ENCODE results near the gene PPP3CA.
"Not testable (repeated sequence)": the region's sequence is repeated elsewhere in the genome, so short reads cannot be mapped to it uniquely, and the experiment has no call there.

Gene PPP3CA

DNA sequence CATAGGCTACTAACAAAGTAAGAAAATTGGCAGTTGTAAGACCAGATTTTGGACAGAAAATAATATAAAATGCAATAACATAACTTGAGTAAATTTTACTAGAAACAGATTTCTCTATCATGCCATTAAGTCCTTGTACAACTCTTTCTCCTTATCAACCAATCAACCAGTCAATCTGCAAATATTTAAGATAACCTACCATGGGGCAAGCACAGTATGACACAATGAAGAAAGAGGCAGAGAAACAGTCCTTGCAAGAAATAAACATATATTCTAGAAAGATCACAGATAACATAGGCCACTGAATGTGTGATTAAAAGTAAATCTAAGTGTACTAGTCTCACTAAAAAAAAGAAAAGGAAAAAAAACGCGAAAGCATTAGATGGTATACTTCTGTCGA is 194.8 kb downstream of the PPP3CA start:
- no peak for DNase-seq (ENCODE audit: extremely low read depth in 1 of 2, low read depth in 1 of 2)

DNA sequence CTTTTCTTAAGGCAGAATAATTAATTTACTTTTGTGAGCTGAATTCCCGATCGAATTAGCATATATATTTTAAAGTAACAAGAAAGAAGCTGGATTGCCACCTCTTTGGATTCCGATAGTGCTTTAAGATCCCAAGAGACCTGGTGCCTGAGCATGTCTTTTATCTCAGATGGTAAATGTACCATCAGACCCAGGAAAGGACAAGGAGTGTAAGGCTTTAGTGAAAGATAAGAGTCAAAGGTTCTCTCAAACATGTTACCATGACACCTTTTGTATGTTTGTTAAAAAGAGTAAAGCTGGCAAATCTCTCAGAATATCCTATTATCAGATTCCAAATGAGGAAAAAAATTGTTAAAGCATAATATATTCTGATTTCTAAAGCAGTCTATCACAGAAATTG is 198.8 kb downstream of the PPP3CA start:
- DNase-seq (ENCODE audit: extremely low read depth in 1 of 2, low read depth in 1 of 2) = no peak

DNA sequence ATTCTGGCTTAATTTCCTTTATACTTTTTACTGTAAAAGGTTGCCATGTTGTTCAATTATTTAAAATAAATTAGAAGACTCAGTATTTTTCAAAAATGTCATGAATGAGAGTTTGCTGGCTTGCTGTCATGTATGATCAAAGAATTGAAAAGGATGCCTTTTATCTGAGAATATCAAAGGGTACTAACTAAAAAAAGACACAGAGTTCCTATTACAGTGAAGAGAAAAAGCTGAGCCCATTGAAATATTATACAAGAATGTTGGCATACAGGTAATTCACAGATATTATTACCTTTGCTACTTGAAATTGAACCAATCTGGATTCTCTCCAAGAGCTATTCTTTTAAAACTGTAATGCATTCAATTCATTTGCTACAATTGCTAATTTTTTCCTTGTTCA is 200.0 kb downstream of the PPP3CA start:
- DNase-seq (ENCODE audit: extremely low read depth in 1 of 2, low read depth in 1 of 2) = no peak

DNA sequence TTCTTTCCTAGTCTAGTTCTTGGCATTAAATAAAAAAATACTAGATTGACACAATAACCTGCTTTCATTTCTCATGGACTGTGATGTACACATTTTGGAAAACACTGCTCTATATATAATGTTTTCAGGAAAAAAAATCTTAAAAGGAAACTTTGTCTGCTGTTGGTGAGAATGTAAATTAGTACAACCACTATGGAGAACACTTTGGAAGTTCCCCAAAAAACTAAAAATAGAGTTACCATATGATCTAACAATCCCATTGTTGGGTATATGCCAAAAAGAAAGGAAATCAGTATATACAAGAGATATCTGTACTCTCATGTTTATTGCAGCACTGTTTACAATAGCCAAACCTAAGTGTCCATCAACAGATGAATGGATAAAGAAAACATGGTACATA is 202.3 kb downstream of the PPP3CA start:
- no peak for DNase-seq (ENCODE audit: extremely low read depth in 1 of 2, low read depth in 1 of 2)

DNA sequence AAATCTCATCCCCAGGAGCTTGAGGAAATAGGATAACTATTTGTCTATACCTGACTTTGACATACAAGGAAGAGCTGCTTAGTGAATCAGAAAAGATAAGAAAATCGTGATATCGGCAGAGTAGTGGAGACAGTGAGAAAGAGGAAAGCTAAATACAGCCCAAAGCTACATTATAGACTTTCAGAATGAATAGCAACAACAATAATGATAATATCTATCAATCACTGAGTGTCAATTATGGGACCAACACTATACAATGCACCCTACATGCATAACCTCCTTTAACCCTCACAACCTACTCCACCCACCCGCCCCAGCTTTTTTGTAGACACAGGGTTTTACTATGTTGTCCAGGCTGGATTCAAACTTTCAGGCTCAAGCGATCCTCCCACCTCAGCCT is 205.1 kb downstream of the PPP3CA start:
- DNase-seq (ENCODE audit: extremely low read depth in 1 of 2, low read depth in 1 of 2) = no peak

DNA sequence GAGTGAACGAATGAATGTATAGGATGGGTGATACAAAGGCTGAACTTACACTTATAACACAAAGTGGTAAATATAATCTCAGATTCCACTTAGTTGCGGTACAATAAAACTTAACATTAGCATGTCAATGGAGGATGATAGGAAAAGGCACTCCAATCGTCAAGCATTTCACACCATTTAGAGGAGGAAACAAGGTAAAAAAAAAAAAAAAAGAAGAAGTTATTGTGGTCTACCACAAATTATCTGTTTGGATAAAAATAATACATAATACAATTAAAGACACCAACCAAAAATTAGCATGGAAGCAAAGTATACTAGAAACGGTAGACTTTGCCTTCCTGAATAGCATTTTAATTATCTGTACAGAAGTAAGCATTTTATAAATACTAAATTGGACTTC is 205.5 kb downstream of the PPP3CA start:
- no peak for DNase-seq (ENCODE audit: extremely low read depth in 1 of 2, low read depth in 1 of 2)

DNA sequence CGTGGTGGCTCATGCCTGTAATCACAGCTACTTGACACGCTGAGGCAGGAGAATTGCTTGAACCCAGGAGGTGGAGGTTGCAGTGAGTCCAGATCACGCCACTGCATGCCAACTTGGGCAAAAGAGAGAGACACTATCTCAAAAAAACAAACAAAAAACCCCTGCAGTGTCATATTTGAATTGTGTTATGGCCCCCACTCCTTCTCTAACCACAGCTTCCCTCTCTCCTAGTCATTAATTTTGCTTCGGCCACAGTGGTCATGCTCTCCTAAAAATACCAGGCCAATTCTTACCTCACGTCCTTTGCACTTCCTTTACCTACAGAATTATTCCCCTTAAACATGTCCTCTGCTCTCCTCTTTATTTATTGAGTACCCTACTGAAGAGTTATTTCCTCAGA is 206.1 kb downstream of the PPP3CA start:
- no peak for DNase-seq (ENCODE audit: extremely low read depth in 1 of 2, low read depth in 1 of 2)

DNA sequence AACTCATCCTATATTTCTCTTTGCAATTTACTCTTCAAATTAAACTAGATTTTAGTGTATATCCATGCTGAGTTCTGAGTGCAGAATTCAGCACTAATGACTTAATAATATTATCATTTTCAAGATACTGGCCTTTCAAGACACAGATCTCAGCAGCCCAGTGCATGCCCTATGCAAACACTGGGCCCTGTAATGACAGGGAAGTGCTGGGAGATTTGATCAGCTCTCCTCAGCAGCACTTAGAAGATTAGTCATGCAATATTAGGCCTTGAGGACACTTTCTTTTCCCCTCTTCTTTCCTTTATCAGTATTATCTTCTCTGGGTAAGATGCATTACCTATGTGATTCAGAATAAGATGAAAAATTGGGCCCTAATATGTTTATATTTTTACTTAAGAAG is 207.1 kb downstream of the PPP3CA start:
- no peak for DNase-seq (ENCODE audit: extremely low read depth in 1 of 2, low read depth in 1 of 2)

DNA sequence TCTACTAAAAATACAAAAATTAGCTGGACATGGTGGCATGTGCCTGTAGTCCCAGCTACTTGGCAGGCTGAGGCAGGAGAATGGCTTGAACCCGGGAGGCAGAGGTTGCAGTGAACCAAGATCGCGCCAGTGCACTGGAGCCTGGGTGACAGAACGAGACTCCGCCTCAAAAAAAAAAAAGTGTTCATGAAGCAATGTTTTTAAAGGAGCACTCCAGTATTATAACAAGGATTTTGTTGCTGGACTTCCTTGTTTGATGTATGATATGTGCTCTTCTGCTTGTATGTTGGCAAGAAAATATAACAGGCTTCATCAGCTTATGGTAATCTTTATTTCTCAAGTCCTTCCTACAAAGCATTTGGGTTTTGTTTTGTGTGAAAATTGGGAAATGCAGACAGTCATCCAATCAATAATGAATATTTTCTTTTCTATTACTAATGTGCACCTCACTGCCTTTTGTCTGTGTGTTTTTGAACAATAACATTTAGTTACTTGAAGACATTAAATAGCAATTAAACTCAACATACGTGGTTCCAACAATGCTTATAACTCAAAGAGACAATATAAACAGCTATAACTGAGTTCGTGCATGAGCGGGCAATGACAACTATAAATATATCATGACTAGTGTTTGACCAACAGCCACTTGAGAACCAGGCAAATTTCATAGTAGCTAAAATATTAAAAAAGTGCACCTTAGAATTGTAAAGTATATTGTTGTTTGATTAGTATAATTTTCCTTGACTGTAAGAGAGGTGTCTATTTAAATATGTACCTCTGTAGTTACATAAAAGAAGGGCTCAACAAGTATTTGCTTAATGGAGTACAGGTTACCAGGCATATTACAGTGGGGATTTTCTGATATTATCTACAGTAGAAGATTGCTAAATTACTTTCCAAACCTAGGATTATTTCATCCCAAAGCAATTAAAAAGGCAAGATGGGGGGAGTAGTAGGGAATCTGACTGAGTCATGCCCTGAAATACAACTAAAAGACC is 210.7 kb downstream of the PPP3CA start:
- no peak for DNase-seq (ENCODE audit: extremely low read depth in 1 of 2, low read depth in 1 of 2)

DNA sequence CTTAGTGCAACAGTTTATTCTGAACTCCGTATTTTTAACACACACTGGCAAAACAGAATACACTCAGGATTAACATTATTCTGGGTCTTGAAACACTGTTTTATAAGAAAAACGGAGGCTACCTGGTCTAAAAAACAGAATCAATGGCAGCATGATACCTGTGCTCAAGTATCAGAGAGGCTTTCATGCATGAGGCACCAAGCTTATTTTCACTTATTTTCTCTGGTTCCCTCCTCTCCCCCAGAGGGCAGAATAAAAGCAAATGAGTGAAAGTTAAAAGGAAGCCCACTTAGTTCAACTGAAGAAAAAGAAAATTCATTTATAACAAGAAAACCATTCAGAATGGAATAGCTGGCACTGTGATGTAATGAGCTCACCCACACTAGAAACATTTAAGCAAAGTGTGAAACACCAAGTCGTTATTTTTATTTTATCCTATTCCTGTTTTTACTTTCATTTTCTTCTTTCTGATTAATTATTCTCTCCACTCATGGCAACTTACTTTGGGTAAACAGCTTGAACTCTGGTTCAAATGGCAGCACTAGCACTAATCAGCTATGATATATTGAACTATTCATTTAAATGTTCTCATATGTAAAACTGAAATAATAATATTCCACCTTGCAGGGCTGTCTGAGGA is 211.8 kb downstream of the PPP3CA start:
- DNase-seq (ENCODE audit: extremely low read depth in 1 of 2, low read depth in 1 of 2) = no peak

DNA sequence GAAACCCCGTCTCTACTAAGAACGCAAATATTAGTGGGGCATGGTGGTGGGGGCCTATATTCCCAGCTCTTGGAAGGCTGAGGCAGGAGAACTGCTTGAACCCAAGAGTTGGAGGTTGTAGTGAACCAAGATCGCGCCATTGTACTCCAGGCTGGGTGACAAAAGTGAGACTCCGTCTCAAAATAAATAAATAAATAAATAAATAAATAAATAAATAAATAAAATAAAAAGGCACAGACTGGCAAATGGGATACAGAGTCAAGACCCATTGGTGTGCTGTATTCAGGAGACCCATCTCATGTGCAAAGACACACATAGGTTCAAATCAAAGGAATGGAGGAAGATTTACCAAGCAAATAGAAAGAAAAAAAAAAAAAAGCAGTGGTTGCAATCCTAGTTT is 216.3 kb downstream of the PPP3CA start:
- not testable (repeated sequence) for DNase-seq (ENCODE audit: extremely low read depth in 1 of 2, low read depth in 1 of 2)

DNA sequence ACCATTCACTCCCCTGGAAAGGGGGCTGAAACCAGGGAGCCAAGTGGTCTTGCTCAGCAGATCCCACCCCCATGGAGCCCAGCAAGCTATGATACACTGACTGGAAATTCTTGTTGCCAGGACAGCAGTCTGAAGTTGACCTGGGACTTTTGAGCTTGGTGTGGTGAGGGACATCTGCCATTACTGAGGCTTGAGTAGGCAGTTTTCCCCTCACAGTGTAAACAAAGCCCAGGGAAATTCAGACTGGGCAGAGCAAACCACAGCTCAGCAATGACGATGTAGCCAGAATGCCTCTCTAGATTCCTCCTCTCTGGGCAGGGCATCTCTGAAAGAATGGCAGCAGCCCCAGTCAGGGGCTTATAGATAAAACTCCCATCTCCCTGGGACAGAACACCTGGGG is 218.4 kb downstream of the PPP3CA start:
- not testable (repeated sequence) for DNase-seq (ENCODE audit: extremely low read depth in 1 of 2, low read depth in 1 of 2)

DNA sequence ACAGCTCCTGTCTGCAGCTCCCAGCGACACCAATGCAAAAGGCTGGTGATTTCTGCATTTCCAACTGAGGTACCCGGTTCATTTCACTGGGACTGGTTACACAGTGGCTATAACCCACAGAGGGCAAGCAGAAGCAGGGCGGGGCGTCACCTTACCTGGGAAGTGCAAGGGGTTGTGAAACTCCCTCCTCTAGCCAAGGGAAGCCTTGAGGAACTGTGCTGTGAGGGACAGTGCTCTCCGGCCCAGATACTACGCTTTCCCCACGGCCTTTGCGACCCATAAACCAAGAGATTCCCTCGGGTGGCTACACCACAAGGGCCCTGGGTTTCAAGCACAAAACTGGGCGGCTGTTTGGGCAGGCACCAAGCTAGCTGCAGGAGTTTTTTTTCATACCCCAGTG is 218.9 kb downstream of the PPP3CA start:
- no peak for DNase-seq (ENCODE audit: extremely low read depth in 1 of 2, low read depth in 1 of 2)

DNA sequence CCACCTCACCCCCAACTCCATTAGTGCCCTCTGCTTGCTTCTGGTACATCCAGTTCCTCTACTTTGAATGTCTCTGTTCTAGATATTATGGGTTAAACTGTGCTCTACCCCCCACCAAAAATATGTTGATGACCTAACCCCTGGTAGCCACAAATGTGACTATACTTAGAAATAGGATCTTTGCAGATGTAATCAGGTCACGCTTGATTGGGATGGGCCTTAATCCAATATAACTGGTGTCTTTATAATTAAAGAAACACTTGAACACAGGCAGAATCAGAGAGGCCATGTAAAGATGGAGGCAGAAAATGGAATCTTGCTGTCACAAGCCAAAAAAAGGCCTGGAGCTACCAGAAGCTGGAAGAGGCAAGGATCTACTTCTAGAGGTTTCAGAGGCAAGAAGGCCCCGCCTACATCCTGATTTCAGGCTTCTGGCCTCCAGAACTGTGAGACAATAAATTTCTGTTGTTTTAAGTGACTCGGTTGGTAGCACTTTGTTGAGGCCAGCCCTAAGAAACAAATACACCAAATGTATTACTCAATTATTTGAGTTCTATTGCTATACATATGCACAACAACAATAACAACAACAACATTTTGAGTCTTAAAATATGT is 220.0 kb downstream of the PPP3CA start:
- no peak for DNase-seq (ENCODE audit: extremely low read depth in 1 of 2, low read depth in 1 of 2)

DNA sequence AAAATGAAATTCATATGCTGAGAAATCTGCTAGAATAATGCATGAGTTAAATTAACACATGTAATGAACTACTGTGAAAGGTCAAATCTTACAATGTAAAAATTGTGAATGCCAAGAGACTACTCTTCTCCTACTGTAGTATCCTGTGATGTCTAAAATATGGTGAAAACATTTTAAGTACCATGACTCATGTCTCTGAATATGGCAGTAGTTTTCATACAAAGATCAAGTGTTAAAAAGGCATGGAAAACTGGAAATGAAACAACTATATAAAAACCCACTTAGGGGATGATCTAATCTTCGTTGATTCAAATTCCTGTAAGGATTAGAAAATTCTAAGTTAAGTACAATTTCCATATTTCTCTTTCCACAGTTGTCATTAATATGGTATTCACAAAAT is 221.3 kb downstream of the PPP3CA start:
- DNase-seq (ENCODE audit: extremely low read depth in 1 of 2, low read depth in 1 of 2) = no peak

DNA sequence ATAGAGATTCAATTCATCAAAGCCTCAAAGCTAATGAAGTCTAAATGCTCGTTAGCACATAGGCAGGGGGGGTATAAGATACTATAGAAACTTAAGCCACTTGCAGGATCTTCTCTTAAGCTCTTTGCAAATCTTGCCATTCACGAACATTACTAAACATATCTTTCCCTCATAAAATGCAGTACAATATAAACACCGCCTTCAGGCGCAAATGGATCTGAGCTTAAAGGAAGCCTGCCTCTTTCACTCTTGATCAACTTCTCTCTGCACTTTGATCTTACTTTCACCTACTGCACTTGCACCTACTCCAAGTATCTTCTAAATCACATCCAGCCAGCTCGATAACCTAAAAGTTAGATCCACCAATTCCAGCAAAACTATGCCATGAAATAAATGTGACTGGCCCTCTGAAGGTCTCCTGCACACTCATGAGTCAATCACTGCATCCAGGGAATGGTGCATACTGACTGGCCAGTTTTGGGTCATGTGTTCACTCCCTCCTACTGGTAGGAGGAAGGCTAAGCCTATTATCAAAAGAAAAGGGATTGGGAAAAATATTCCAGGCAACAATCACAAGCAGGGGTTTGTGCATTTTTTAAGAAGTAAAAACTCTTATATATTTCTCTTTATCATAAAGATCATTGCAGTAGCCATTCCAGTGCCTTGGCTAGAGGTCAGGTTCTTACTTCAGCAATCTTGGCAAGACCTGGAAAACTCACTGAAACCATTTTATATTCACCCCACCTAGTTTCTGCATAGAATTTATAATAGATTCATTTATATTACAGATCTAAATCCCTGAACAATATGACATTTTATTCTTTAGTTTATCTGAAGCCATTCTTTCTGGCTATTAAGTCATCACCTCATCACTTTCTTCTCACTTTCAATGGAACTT is 222.0 kb downstream of the PPP3CA start:
- DNase-seq (ENCODE audit: extremely low read depth in 1 of 2, low read depth in 1 of 2) = no peak

DNA sequence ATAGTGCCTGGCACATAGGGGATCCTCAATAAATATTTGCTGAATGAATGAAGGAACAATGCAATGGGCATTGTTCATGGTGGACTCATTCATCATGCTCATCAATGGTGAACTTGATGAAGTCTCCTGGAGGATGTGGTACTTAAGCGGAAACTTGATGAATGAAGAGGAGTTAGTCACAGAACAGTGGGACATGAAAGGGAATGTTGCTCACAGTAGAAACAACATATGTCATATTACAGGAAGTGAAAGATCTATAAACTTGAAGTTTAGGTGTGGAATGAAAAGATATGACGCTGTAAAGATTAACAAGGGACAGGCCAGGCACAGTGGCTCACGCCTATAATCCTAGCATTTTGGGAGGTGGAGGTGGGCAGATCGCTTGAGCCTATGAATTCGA is 224.1 kb downstream of the PPP3CA start:
- DNase-seq (ENCODE audit: extremely low read depth in 1 of 2, low read depth in 1 of 2) = no peak

DNA sequence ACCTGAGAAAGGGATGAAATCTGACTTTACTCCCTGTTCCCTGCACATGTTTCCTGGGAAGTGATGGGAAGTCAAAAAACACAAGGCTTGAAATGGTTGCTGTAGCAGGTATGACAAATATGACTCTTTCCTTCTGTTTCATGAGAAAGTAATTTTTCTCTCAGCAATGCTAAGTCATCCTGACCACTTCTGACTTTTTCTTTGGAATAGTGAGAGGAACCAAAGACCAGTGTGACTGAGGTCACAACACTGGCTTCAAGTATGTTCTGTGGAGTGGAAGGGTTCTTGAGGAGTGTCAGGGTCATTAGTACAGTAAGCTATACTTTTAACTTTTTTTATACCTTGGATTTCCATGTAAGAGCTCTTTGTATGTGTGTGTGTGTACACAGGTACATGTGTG is 225.3 kb downstream of the PPP3CA start:
- no peak for DNase-seq (ENCODE audit: extremely low read depth in 1 of 2, low read depth in 1 of 2)

DNA sequence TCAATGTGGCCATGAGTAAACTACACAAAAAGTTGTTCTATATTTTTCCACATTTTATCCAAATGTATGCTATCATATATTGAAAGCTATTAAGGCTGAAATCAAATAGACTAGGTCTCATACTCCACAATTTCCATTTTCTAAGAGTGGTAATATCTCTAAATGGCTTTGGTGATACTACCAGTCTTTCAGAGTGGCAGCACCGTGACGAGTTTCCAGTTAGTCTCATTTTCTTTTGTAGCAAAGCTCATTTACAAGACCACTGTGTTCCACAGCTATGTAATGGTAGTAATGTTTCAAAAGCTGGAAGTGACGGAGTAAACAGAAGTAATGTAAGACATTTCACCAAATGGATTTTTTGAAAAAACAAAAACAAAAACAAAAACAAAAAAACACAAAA is 228.2 kb downstream of the PPP3CA start:
- no peak for DNase-seq (ENCODE audit: extremely low read depth in 1 of 2, low read depth in 1 of 2)

DNA sequence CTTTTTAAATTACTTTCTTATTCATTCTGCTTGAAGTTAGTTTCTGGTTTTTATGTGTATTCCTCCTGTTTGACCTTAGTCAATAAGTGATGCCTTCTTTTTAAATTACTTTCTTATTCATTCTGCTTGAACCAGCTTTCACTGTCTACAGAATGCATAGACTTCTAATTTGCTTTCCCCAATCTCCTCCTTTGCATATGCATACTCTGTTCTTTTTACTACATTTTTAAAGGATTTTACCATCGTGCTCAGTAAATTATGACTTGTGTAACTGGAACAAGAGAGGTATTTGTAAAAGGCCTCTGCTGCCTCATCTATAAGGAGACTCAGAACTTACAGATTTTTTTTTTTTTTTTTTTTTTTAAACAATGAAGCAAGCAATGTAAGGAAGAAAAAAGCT is 228.7 kb downstream of the PPP3CA start:
- no peak for DNase-seq (ENCODE audit: extremely low read depth in 1 of 2, low read depth in 1 of 2)

DNA sequence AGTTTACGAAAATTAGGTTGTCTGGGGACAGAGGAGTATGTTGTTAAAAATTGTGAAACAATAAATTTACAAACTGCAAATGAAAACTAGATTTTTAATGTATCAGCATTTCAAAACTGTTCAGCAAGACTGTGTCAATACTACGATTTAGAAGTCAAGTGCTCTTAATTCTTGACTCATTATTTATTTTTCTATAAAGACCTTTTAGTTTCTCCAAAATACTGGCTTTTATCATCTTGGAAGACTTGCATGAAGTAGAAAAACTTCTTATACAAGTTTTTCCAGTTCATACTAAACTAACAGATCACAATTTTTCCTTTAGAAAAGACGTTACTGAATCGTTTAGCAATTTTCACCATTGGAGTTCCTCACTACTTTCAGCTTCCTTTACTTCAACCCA is 231.4 kb downstream of the PPP3CA start:
- DNase-seq (ENCODE audit: extremely low read depth in 1 of 2, low read depth in 1 of 2) = no peak
